ENCODE results near the gene DGKB.

- no peak for TF ChIP-seq CTCF (IDR thresholded peaks at IDR 0.05)
- TF ChIP-seq EP300 (IDR thresholded peaks at IDR 0.05) = no peak
- no peak for TF ChIP-seq POLR2A (IDR thresholded peaks at IDR 0.05)
Measured at GRCh38 chr7:14381306-14381705, 521.2 kb downstream of the DGKB start.

All from ovary (tissue), 3 donors.